GM21526 (cell line): Measurements from ENCODE around the gene SEC22B.
"Not testable (repeated sequence)": the region's sequence is repeated elsewhere in the genome, so short reads cannot be mapped to it uniquely, and the experiment has no call there.

Experiments
- ATAC-seq: cut with Tn5 transposase; IDR thresholded peaks from one replicate; pipeline ENCODE4 v1.9.1; 2021; ENCODE audit warnings: moderate library complexity; ENCODE audit not compliant: unreplicated experiment, low FRiP score

SEC22B gene

DNA sequence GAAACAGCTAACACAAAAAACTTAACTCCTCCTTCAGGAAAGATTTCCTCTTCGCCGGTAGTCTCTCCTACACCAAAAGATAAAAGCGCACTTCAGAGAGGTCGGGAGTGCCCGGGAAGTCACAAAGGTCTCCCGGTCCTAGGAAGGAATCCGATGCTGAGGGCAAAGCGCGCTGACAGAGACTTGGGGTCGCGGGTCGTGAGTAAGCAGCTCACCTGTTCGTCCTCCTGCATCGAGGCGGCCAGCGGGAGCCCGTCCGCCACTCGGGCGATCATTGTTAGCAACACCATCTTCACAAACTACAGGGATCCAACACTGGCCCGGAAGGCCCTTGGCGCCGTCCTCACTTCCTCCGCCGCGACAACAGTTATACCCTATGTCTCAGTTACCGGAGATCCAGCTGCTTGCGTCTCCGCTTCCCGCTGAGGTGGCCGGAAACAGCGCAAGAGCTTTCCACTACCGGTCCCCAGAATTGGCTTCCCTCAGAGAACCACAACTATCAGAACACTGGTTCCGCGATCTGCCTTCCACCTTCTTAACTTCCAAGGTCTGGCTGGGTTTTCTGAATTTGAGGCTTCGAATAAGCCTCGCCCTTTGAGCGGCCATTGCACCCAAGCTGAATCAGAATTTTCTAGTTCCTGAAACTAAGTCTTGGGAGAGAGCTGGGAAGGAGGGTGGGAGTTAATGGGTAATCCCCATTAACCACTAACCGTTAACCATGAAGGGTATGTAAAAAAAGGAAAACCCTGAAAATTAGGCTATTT is at the start of gene SEC22B:
TSS of gene SEC22B (minus strand) at position 429 of the 764 bp plus-strand sequence. CDS start at position 290, 139 bp downstream.
- peak; percentile 96 for ATAC-seq

DNA sequence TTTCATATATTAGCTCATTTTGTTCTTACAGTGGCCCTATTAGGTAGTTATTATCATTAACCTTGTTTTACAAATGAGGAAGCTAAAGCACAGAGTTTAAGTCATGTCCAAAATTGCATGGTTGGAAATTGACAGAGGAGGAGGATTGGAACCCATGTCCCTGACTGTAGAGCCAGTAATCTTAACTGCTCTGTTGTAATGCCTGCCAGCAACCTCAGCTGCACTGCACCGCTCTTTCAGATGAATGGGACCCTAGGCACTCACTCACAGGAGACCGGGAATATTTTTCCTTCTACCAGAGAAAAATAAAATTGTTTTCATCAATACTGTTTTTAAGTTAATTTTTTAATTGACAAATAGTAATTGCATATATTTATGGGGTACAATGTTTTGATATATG is 41.6 kb upstream of the SEC22B start:
- not testable (repeated sequence) for ATAC-seq

DNA sequence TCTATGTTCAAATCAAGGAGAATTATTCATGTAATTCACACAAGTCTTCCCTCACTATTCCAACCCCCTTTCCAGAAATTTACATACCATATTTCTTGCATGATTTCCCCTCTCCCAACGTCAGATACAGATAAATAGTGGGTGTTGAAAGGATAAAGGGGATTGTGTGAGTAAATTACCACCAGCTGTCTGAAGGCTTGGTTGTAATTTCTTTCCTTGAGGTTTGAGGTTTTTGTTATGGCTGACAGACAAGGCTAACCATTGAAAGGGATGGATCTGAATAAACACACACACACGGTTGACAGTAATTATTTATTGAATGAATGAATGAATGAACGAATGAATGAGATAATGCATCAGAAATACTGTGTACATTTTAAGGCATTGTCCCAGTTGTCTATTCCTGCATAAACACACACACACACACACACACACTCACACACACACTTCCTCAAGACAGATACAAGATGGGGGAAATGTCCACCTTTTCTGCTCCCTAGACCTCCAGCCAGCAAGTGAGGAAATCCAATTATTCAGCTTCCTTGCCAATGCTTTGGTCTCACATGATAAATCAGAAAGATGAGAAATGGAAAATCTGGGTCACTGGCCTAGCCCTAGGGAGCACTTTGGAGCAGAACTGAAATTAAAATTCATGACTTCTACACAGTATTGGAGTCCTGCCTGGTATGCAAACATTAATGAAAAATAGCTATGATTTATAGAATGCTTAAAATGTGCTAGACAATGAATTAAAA is 41.0 kb upstream of the SEC22B start:
- not testable (repeated sequence) for ATAC-seq

DNA sequence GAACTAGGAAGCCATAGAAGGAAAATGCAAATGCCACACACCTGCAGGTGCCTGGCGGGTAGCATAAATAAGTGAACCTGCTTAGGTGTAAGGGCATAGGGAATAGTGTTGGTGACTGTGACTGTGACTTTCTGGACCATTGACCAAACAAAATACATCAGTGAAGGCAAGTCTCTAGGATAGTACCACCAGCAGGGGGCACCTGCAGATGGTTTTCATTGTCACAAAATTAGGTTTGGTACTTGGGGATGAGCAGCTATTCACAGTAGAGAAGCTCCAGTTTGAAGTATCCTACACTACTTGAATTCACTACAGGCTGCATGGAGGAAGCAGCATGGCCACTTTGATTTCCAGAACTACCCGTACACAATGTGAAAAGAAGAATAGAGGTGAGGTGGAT is 37.3 kb upstream of the SEC22B start:
- not testable (repeated sequence) for ATAC-seq

DNA sequence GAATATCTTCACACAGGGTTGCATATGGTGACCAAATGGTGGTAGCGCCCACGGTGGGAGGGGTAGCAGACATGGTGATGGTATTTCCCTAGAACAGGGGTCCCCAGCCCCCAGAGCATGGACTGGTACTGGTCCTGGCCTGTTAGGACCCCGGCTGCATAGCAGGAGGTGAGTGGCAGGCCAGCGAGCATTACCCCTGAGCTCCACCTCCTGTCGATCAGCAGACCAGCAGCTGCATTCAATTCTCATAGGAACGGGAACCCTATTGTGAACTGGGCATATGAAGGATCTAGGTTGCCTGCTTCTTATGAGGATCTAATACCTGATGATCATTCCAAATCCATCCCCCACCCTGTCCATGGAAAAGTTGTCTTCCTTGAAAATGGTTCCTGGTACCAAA is 34.4 kb upstream of the SEC22B start:
- ATAC-seq: not testable (repeated sequence)

DNA sequence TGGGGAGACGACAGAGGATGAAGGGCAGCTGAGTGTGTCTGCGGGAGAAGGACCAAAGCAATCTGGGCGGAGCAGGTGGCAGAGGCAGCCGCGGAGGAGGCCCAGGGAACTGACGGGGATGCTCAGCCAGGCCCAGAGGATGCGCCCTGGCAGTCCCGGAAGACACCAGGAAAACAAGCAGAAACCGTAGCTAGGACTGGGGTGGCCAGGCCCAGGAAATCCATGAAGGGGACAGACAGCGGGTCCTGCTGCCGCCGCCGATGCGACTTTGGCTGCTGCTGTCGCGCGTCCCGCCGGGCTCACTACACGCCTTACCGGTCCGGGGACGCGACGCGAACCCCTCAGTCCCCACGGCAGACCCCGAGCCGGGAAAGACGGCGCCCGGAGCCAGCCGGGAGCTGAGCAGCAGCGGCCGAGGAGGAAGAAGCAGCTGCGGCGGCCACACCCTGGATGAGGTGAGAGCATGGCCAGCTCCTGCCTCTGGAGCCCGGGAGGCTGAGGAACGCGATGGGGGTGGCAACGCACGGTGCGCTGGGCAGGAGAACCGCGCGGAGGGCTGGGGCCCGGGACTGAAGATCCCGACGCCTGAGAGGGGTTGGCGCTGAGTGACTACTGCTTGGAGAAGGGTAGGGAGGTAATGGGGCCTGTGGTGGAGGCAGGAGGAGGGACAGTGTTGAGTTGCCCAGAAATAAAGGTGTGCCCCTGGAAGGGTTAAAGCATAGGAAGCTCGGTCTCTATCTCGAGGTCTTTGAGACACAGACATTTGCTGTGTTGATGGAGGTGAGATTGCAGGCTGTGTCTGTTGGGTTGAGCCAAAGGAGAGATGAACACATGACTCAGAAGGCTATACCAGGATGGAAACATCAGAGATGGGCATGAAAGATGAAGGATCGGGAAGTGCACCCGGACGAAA is 20.8 kb upstream of the SEC22B start:
- not testable (repeated sequence) for ATAC-seq

DNA sequence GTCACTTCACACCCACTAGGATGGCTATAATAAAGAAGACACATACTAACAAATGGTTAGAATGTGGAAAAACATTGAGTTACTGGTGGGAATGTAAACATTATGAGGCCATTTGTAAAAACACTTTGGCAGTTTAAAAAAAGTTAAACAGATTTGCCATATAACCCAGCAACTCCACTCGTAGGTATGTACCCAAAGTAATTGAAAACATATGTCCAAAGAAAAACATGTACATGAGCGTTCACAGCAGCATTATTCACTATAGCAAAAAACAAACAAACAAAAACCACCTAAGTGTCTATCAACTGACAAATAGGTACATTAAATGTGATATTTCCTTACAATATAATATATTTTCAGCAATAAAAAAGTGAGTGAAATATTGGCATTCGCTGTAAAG is 12.3 kb upstream of the SEC22B start:
- ATAC-seq: not testable (repeated sequence)

DNA sequence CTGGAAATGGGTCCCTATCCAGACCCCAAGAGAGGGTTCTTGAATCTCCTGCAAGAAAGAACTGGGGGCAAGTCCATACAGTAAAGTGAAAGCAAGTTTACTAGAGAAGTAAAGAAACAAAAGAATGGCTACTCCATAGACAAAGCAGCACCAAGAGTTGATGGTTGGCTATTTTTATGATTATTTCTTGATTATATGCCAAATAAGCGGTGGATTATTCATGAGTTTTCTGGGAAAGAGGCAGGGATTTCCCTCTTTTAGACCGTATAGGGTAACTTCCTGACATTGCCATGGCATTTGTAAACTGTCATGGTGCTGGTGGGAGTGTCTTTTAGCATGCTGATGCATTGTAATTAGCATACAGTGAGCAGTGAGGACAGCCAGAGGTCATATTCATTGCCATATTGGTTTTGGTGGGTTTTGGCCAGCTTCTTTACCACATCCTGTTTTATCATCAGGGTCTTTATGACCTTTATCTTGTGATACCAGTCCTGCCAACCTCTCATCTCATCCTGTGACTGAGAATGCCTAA is 5.9 kb upstream of the SEC22B start:
- not testable (repeated sequence) for ATAC-seq

DNA sequence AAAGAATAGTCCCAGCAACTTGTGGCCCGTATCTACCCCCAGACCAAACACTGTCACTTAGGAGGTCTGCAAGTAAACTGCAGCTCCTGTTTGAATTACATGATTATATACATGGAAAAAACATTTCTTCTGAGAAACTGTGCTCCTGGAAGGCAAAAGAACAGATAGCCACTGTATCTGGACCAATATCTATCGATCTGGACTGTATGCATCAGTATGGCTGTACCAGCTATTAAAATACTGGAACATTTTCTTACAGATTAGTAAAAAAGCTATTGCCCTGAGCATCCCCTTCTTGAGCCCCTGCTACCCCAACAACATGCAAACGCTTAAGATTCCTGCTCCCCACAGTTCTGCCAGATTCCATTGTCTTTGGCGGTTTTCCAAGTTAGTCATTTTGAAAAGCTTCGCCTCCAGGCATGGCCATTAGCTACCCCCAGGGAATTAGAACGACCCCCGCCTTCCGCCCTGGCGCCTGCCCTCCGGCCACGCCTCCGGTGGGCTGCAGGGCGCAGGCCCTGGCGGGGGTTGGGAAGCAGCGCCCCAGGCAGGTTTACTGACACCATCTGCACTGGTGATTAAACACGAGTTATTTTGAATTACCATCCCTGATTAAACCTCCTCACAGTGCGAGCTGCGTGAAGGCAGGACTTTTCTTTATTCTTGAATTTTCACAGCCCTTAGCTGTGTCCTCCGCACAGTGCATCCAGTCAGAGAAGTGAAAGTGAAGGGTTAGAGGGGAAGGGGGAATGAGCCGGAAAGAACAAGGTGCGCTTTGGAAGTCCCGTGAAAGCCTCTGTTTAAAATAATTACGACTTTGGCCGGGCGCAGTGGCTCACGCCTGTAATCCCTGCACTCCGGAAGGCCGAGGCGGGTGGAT is 3.7 kb upstream of the SEC22B start:
- not testable (repeated sequence) for ATAC-seq

DNA sequence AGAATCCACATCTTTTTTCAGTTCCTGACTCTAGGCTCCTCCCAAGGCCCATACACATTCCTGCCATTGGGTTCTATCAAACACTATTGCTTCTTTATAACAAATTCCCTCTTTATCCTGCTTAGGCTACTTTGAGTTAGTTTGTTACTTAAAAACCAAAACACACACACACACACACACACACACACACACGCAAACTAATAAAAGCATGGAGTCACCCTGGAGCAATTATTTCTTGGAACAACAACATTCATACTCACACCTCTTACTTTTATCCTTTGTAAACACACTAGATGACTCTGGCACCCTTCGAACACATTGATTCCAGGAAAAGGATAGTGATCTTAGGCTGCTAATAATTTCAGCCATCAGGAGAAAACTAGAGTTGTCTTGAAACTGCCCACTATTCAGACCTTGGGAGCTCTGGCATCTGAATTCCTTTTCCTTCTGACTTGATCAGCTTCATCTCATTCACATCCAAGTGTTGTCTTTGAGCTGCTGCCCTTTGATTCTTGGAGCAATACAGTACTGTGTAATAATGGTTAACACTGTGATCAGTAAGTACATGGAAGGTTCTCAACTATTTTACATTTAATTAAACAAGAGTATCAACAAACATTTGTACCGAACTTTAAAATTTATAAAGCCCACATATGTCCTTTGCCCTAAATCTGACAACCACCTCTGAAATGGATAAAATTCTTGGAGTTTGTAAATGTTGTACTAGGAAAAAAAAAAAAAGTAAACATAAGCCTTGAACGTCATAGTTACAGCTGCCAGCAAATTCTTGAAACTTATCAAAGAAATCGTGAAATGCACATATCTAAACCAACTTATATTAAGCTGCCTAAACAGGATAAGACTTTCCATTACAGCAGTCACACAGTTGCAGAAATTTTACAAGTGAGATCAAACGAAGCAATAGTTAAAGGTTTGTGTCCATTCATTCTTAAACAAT is 2.8 kb upstream of the SEC22B start:
- no peak for ATAC-seq

DNA sequence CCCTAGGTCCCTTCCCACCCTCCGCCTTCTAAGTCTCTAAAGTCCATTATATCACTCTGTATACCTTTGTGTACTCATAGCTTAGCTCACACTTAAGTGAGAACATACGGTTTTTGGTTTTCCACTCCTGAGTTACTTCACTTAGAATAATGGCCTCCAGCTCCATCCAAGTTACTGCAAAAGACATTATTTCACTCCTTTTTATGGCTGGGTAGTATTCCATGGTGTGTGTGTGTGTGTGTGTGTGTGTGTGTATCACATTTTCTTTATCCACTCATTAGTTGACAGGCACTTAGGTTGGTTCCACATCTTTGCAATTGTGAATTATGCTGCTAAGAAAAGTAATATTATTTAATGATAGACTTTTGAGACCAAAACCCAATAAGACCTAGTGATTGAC is 1.7 kb upstream of the SEC22B start:
- not testable (repeated sequence) for ATAC-seq

DNA sequence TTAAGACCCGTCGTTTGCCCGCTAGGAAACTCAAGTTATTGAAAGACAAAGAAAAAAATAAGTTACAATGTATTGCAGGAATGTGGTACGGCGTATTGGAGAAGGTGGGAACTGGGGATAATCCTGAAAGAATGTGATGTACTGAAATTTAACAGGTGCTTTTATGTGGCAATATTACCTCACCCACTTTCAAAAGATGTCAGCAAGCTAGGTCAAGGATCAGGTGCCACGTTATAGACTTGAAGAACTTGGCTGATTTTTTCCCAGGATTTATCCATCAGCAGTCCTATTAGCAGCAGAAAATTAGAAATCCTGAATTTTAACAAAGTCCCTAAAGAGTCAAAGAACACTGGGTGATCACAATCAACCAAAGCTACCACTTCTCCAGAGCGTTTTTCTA is 632 bp downstream of the SEC22B start:
- ATAC-seq: not testable (repeated sequence)

DNA sequence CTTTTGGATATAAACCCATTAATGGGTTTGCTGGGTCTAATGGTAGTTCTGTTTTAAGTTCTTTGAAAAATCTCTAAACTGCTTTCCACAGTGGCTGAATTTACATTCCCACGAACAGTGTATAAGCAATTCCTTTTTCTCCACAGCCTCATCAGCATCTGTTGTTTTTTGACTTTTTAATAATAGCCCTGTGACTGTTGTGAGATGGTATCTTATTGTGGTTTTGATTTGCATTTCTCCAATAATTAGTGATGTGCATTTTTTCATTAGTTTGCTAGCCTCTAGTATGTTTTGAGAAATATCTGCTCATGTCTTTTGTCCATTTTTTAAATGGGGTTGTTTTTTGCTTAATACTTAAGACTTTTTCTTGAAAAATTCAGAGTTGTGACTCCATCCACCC is 11.6 kb downstream of the SEC22B start:
- ATAC-seq: not testable (repeated sequence)

DNA sequence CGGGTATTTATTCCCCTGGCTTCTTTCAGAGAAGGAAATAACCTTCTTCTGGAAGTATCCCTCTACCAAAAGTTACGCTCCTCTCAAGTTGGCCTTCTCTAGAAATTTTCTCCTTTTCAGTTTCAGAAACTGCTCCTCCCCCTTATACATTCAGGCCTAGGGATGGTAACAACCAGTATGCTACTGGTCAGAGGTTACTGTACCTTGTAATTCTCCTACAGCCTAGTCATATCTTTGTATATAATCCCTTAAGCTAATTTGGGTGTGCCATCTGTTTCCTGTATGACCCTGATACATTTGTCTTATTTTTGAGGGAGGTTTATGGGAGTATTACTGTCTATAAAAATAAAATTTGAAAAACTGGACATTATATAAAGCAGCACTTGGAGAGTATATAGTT is 14.3 kb downstream of the SEC22B start:
- not testable (repeated sequence) for ATAC-seq

DNA sequence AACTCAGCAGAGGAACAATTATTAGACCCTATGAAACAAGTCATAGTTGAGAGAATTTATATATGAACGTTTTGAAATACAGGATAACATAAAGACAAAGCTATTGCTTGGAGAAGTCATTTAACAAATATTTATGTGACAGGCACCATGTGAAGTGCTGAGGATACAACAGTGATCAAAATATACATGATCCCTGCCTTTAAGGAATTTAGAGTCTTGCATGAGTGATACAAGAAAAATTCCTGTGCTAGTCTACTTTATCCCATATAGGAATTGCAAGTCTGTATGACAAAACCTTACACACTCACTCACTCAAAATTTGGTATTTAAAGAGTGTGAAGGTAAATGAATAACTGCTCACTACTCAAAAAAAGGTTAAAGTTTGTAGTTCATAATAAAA is 17.8 kb downstream of the SEC22B start:
- ATAC-seq: not testable (repeated sequence)

DNA sequence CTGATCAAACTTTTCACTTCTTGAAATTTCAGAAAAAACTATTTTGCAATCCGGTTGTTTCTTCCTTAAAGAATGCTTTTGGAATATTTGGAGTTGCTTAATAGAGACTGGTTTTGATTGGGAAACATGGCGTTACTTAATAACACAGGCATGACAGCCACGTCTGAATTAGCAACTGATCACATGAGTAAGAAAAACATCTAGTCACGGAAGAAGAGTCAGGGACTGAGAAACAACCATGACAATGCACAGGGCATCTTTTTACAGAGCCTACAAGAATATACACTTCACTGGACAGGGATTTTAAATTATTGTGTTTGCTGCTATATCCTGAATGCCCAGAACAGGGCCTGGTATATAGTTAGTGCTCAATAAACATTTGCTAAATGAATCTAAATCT is 18.2 kb downstream of the SEC22B start:
- ATAC-seq: not testable (repeated sequence)

DNA sequence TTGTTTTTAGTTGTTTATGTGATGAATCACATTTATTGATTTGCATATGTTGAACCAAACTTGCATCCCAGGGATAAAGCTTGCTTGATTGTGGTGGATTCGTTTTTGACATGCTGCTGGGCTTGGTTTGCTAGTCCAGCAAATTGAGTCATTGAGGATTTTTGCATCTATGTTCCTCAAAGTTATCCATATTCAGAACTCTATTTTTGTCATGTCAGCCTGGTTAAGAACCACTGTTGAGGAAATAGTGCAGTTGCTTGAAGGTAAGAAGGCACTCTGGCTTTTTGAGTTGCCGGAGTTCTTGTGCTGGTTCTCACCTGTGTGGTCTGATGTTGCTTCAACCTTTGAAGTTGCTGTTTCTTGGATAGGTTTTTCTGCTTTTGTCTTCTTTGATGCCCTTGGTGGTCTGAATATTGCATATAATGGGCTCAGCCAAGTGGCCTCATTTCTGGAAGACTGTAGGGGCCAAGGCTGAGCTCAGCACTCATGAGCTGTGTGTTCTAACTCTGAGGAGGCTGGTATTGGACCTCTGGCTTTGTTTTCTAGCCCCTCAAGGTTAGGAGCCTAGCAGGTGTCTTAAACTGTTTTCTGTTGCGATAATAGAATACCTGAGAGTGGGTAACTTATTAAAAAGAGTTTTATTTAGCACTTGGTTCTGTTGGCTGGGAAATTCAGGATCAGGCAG is 26.0 kb downstream of the SEC22B start:
- ATAC-seq: not testable (repeated sequence)
